Breast epithelium (tissue), 4 donors: ENCODE data around the gene LST1. TPM values are rescaled to one million over a fixed set of nuclear protein-coding genes. Genes with fewer than 3 reads are reported as not detected.

Experiments used
- DNase-seq, 2 donors: peaks; one replicate each; pipeline ENCODE4 v3.0.0-alpha.2; 2019; ENCODE audit warnings: low spot score in 2 of 2
- H3K27ac ChIP-seq, 2 donors: fragments of 200-600 bp; sonication (generic) in 1 of 2; one replicate each; pipeline ENCODE4 v1.5.1; 2016 to 2019; ENCODE audit warnings: mild to moderate bottlenecking in 1 of 2
- H3K27me3 ChIP-seq, 2 donors: fragments of 200-600 bp; sonication (generic) in 1 of 2; one replicate each; pipeline versions ENCODE4 v1.5.1 to v1.6.0; 2017 to 2019; ENCODE audit warnings: control low read depth in 1 of 2, mild to moderate bottlenecking in 1 of 2
- H3K36me3 ChIP-seq: fragments of 200-600 bp; one replicate; pipeline ENCODE4 v1.5.1; 2019
- H3K4me1 ChIP-seq, 2 donors: fragments of 200-600 bp; sonication (generic); one replicate each; pipeline ENCODE4 v1.5.1; 2016 to 2019; ENCODE audit warnings: control low read depth in 1 of 2
- H3K4me3 ChIP-seq, 3 donors: fragments of 200-600 bp; sonication (generic); 1 replicate in 2 of 3; 2 replicates in 1 of 3; pipeline ENCODE4 v1.5.1; 2016 to 2019; ENCODE audit warnings: mild to moderate bottlenecking in 3 of 3, moderate library complexity in 2 of 3
- H3K9me3 ChIP-seq, 2 donors: fragments of 200-600 bp; sonication (generic) in 1 of 2; one replicate each; pipeline ENCODE4 v1.5.1; 2016 to 2019; ENCODE audit warnings: control low read depth in 1 of 2
- CTCF ChIP-seq, 3 donors: fragments of 450-650 bp; IDR thresholded peaks; one replicate each; pipeline ENCODE4 v1.5.1; 2016 to 2017; ENCODE audit warnings: antibody characterized with exemption in 3 of 3, mild to moderate bottlenecking in 3 of 3, moderate library complexity in 3 of 3
- POLR2A ChIP-seq: fragments of 450-650 bp; IDR thresholded peaks from one replicate; pipeline ENCODE4 v1.6.1; 2016; ENCODE audit warnings: antibody characterized with exemption, mild to moderate bottlenecking, moderate library complexity
- POLR2AphosphoS5 ChIP-seq, 3 donors: sonication (generic); formaldehyde crosslinking; IDR thresholded peaks; one replicate each; pipeline ENCODE4 v1.6.1; 2017; ENCODE audit warnings: antibody characterized with exemption in 3 of 3
- intact Hi-C: fragments of 100-400 bp; cut with DNase I; formaldehyde crosslinking; loops from one replicate; pipeline ENCODE4 v1.15.1; 2023; ENCODE audit warnings: low total_unique reads
- total RNA-seq, 3 donors: library from RNA; depleted of rRNA; stranded (reverse); fragments of >200 nt; gene quantifications; one replicate each; pipeline ENCODE4 v1.1.0, GENCODE V29; 2016

Gene LST1
- total RNA-seq, 3 donors from 2014 or later: 8.8 to 10.7 (median 9.8) TPM

- DNase-seq: no peak
- H3K36me3 ChIP-seq: no peaks in the 10 kb centered on the region
- H3K4me1 ChIP-seq: no peaks in the 10 kb centered on the region
- intact Hi-C loops: no loop called here
- H3K4me3 ChIP-seq: no peak overlapping the region
- no peak overlapping the region for H3K27ac ChIP-seq
- H3K27me3 ChIP-seq: peaks cover 0 to 4% of the 10 kb centered on the region in 2 donors
- no peak for TF ChIP-seq CTCF (IDR thresholded peaks at IDR 0.05)
- TF ChIP-seq POLR2AphosphoS5 (IDR thresholded peaks at IDR 0.05): no peak
- TF ChIP-seq POLR2A: no peak
- H3K9me3 ChIP-seq: no peaks in the 10 kb centered on the region
Observed at GRCh38 chr6:31569861-31570536, 16.1 kb upstream of the LST1 start.

GRCh38 chr6:31572041-31572911, 13.8 kb upstream of the LST1 start, which contains the start of gene LTA:
LTA (plus strand) TSS chr6:31572289; CDS start chr6:31572743, 454 bp downstream.
- TF ChIP-seq CTCF (IDR thresholded peaks at IDR 0.05) (no peak), POLR2AphosphoS5 (IDR thresholded peaks at IDR 0.05) (no peak), POLR2A (no peak)
- intact Hi-C loops: no loop called here
- Histone ChIP-seq H3K27ac (no peak within 1 kb of the TSS), H3K4me1 (no peaks in the 10 kb centered on the region), H3K4me3 (peak within 1 kb of the TSS in 1 of 3 donors; percentile 1), H3K36me3 (no peaks in the 10 kb centered on the region), H3K27me3 (peaks cover 0 to 4% of the 10 kb centered on the region in 2 donors), H3K9me3 (no peaks in the 10 kb centered on the region)
- DNase-seq: no peak

- no peak for DNase-seq
- H3K4me1 ChIP-seq: no peaks in the 10 kb centered on the region
- intact Hi-C loops: no loop called here
- no peaks in the 10 kb centered on the region for H3K36me3 ChIP-seq
- H3K4me3 ChIP-seq: no peak overlapping the region
- TF ChIP-seq CTCF (IDR thresholded peaks at IDR 0.05): no peak
- no peak overlapping the region for H3K27ac ChIP-seq
- H3K27me3 ChIP-seq: peaks cover 0 to 4% of the 10 kb centered on the region in 2 donors
- no peaks in the 10 kb centered on the region for H3K9me3 ChIP-seq
Observed at GRCh38 chr6:31573239-31574105, 12.6 kb upstream of the LST1 start.

- Histone ChIP-seq H3K4me1 (no peaks in the 10 kb centered on the region), H3K27ac (peak overlapping the region in 1 of 2 donors; percentile 11), H3K27me3 (peaks cover 0 to 4% of the 10 kb centered on the region in 2 donors), H3K36me3 (no peaks in the 10 kb centered on the region), H3K4me3 (no peak overlapping the region), H3K9me3 (no peaks in the 10 kb centered on the region)
- no peak for DNase-seq
- TF ChIP-seq POLR2AphosphoS5 (IDR thresholded peaks at IDR 0.05) (no peak), POLR2A (no peak), CTCF (IDR thresholded peaks at IDR 0.05) (no peak)
- intact Hi-C loops: no loop called here
Observed at GRCh38 chr6:31574106-31575061, 11.7 kb upstream of the LST1 start.
